Activated CD4-positive, alpha-beta T cell treated with anti-CD3 and anti-CD28 coated beads, Interleukin-2, amount 50 U/mL, for 4 hours (primary cell): ENCODE measurements around the gene IL3RA.
A peak's percentile ranks its signal among the peaks of the same experiment; 100 is the strongest.
"Not testable (repeated sequence)": the region's sequence is repeated elsewhere in the genome, so short reads cannot be mapped to it uniquely, and the experiment has no call there.

Source experiments
- DNase-seq, 2 experiments: peaks; one replicate each; pipeline ENCODE4 v3.0.0-alpha.2; 2020

Gene IL3RA

GRCh38 chrX:1336331-1336943, at the start of gene IL3RA:
TSS of gene IL3RA (plus strand) at chrX:1336785. CDS start at chrX:1341766, 4,981 bp downstream.
- no peak for DNase-seq

- no peak for DNase-seq
Measured at GRCh38 chrX:1289535-1289934, 47.0 kb upstream of the IL3RA start.

DNA sequence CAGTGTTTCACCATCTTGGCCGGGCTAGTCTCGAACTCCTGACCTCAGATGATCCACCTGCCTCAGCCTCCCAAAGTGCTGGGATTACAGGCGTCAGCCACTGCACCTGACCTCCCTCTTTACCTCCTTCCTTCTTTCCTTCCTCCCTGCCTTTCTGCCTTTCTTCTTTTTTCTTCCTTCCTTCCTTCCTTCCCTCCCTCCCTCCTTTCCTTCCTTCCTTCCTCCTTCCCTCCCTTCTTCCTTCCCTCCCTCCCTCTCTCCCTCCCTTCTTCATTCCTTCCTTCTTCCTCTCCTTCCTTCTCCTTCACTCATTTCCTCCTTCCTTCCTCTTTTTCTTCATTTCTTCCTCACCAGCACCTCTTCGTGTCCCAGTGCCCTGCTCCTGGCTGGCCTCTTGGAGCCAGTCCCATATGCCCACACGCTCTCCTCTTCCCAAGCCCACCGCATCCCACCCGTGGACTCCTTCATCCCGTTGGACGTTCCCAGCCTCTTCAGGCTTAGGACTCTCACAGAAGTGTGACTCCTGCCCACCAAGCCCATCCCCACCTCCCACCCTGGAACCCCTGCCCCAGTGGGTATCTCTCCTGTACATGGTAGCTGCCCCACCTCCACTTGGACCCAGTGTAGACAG, 45.4 kb upstream of the IL3RA start:
- DNase-seq = no peak

GRCh38 chrX:1292575-1293290, 43.9 kb upstream of the IL3RA start:
- no peak for DNase-seq

GRCh38 chrX:1294301-1295067, 42.1 kb upstream of the IL3RA start:
- DNase-seq = no peak

- DNase-seq = no peak
Measured at GRCh38 chrX:1295550-1295949, 41.0 kb upstream of the IL3RA start.

DNA sequence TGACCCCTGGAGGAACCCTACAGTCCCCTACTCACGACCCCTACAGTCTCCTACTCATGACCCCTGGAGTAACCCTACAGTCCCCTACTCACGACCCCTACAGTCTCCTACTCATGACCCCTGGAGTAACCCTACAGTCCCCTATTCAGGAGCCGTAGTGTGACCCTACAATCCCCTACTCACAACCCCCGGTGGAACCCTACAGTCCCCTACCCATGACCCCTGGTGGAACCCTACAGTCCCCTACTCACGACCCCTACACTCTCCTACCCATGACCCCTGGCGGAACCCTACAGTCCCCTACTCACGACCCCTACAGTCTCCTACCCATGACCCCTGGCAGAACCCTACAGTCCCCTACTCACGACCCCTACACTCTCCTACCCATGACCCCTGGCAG, 39.0 kb upstream of the IL3RA start:
- DNase-seq = not testable (repeated sequence)

GRCh38 chrX:1300449-1300848, 36.1 kb upstream of the IL3RA start:
- no peak for DNase-seq

DNA sequence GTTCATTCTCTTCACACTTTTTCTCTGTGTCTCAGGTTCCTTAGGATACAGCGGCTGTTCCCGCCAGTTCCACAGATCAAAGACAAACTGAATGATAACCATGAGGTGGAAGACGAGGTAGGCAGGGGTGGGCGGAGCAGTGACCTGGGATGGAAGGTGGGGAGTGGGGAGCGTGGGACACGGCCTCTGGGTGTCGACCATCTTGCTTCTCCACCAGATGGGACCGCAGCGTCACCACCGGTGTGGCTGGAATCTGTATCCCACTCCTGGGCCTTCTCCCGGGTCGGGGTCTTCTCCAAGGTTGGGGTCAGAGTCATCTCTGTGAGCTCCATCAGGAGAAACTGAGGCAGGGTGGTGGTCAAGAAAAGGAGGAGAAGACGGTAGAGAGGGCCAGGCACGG, 31.2 kb upstream of the IL3RA start:
- DNase-seq = no peak

DNA sequence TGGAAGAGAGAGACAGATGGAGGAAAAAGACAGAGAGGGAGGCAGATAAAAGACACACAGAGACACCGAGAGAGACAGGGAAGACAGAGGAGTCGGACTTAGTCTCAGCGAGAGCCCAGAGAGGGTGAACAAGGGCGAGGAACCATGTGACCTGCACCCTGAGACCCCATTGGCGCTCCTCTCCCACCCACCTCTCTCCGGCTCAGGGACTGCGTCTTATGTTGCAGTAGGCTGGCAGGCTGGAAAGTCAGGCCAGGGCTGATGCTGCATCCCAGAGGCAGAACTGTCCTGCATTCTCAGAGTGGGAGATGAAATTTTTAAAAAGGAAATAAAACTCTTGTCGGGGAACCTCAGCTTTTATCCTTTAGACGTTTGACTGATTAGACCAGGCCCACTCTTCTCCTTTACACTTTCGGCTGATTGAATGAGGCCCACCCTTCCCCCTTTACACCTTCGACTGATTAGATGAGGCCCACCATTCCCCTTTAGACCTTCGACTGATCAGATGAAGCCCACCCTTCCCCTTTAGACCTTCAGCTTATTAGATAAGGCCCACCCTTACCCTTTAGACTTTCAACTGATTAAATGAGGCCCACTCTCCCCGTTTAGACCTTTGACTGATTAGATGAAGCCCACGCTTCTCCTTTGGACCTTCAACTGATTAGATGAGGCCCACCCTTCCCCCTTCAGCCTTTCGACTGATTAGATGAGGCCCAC, 29.5 kb upstream of the IL3RA start:
- no peak for DNase-seq

DNA sequence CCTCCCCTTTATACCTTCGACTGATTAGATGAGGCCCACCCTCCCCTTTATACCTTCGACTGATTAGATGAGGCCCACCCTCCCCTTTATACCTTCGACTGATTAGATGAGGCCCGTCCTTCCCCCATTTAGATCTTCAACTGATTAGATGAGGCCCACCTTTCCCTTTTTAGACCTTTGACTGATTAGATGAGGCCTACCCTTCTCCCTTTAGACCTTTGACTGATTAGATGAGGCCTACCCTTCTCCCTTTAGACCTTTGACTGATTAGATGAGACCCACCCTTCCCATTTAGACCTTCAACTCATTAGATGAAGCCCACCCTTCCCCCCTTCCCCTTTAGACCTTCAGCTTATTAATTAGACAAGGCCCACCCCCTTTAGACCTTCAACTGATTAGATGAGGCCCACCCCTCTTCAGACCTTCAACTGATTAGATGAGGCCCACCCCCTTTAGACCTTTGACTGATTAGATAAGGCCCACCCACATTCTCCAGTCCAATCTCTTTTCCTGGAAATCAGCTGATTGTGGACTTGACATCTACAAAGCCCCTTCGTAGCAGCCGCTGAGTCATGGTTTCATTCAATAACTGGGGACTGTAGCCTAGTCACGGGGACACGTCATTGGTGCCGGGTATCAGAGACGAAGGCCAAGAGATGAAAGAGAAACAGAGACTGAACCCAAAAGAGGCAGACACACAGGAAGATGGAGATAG, 28.8 kb upstream of the IL3RA start:
- DNase-seq = no peak

GRCh38 chrX:1308476-1308875, 28.1 kb upstream of the IL3RA start:
- no peak for DNase-seq

- not testable (repeated sequence) for DNase-seq
Measured at GRCh38 chrX:1308917-1309316, 27.7 kb upstream of the IL3RA start.

DNA sequence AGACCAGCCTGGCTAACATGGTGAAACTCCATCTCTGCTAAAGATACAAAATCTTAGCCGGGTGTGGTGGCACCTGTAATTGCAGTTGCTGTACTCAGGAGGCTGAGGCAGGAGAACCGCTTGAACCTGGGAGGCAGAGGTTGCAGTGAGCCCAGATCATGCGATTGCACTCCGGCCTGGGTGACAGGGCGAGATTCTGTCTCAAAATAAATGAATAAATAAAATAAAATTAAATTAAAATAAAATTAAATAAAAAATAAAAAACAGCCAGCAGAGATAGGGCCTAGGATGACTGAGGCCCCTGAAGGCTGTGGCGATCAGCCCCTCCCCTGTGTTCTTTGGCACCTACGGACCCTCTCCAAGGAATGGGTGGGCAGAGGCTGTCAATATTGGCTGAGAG, 22.8 kb upstream of the IL3RA start:
- no peak for DNase-seq

DNA sequence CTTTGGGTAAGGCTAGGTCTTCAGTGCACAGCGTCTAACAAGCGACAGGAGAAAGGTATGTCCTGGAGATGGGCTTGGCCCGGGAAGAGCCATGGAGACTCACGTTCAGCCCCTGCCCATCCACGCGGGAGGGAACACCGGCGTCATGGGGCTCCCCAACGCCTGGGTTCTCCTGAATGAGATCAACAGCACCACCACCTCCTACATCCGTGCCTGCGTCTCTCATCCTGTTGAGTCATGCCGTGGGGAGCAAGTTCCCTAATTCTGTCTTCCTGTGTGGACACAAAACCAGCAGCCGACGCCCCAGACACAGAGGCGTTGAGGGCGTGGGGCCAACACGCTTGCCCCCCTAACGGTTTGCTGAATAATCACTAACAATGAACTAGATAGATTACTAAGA, 20.1 kb upstream of the IL3RA start:
- DNase-seq = peak in 1 of 2 experiments; percentile 16

- no peak for DNase-seq
Measured at GRCh38 chrX:1321674-1322073, 14.9 kb upstream of the IL3RA start.

- no peak for DNase-seq
Measured at GRCh38 chrX:1322393-1322792, 14.2 kb upstream of the IL3RA start.

DNA sequence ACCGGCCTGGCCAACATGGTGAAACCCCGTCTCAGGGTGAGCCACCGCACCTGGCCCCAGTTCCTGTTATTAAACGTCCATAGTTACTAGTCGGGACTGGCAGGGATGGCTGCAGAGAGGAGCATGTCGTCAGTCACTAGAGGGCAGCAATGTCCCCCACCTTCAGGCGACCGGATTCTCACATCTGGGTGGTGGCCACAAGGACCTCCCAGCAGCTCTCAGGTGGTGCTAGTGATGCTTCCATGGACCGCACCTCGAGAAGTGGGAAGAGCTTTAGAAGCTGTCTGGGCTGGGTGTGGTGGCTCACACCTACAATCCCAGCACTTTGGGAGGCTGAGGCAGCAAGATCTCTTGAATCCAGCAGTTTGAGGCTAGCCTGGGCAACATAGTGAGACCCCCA, 13.3 kb upstream of the IL3RA start:
- peak; percentile 37 to 40 for DNase-seq

- DNase-seq = no peak
Measured at GRCh38 chrX:1325515-1326116, 11.0 kb upstream of the IL3RA start.

- DNase-seq = no peak
Measured at GRCh38 chrX:1327651-1328304, 8.8 kb upstream of the IL3RA start.

DNA sequence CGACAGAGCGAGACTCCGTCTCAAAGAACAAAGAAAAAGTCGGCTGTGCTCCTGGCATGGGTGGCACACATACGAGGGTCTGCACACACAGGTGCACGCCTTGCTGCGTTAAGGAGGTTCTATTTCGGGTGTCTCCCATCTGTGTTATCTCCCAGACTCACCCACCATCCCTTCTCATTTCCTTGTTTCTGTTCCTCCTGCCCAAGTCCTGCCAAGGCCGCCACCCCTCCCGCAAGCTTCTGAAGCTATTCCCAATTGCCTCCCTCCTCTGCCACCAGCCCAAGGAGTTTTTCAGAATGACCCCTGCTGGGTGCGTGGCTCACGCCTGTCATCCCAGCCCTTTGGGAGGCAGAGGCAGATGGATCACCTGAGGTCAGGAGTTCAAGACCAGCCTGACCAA, 6.0 kb upstream of the IL3RA start:
- no peak for DNase-seq
